LNCaP clone FGC (cell line): ENCODE results near the gene HS1BP3.

Experiments
- DNase-seq: peaks from one replicate; pipeline ENCODE4 v3.0.0-alpha.2; 2011; ENCODE audit warnings: low read depth
- H3K4me3 ChIP-seq: 2 replicates; pipeline ENCODE4 v1.5.1; 2011; ENCODE audit warnings: mild to moderate bottlenecking, low read depth, low read length, control low read depth
- CTCF ChIP-seq: IDR thresholded peaks from 2 replicates; pipeline ENCODE4 v1.5.1; 2012; ENCODE audit warnings: mild to moderate bottlenecking; ENCODE audit not compliant: control insufficient read depth, insufficient read depth; ENCODE audit errors: extremely low read depth

HS1BP3 gene

GRCh38 chr2:20611077-20611843 lies 39.6 kb downstream of the HS1BP3 start:
- no peak for TF ChIP-seq CTCF
- no peak overlapping the region for H3K4me3 ChIP-seq
- no peak for DNase-seq

GRCh38 chr2:20609995-20610357 lies 40.9 kb downstream of the HS1BP3 start:
- TF ChIP-seq CTCF: no peak
- no peak for DNase-seq
- no peak overlapping the region for H3K4me3 ChIP-seq

- no peak overlapping the region for H3K4me3 ChIP-seq
- TF ChIP-seq CTCF: no peak
- no peak for DNase-seq
Observed at GRCh38 chr2:20609349-20609994, 41.4 kb downstream of the HS1BP3 start.

- no peak for DNase-seq
- H3K4me3 ChIP-seq: no peak overlapping the region
- TF ChIP-seq CTCF: no peak
Observed at GRCh38 chr2:20608666-20609348, 42.1 kb downstream of the HS1BP3 start.

- no peak overlapping the region for H3K4me3 ChIP-seq
- DNase-seq: no peak
- no peak for TF ChIP-seq CTCF
Observed at GRCh38 chr2:20607446-20607845, 43.5 kb downstream of the HS1BP3 start.

DNA sequence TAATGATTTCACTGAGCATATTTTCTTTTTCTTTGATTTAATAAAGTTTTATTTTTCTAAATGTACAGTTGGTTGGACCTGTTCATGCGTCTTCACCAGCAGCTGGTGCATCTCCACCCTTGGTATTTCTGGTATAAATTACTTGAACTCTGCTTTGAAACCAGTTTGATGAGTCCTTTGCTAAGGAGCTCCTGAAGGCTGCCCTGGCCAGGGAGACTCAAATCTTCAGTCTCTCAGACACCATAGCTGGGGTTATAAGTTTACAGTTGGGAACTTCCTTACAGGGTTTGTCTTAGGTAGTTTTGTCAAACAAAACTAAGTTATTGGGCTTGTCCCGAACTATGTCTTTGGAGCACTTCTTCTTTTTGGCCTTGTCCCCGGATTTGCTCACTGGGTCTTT lies 44.7 kb downstream of the HS1BP3 start:
- TF ChIP-seq CTCF: no peak
- no peak for DNase-seq
- H3K4me3 ChIP-seq: no peak overlapping the region
